Measurements from ENCODE around the gene CSMD2.

CSMD2 gene

GRCh38 chr1:33802268-33802667 is 362.8 kb downstream of the CSMD2 start:
- TF ChIP-seq CTCF (IDR thresholded peaks at IDR 0.05; ENCODE audit: insufficient read depth, low read length, missing control alignments), result no peak
- no peak overlapping the region for H3K4me3 ChIP-seq (ENCODE audit: low read depth, low read length)
- CTCF ChIA-PET, result interaction anchor here (1.0 to 1.8 kb wide), 2 partner anchors 10 to 361 kb away, joined by 4 to 5 read pairs; no protein-coding TSS in a partner anchor
- DNase-seq (ENCODE audit: low read depth, low spot score), result no peak
- POLR2A ChIA-PET, result no interaction called here

- no peak overlapping the region for H3K4me3 ChIP-seq (ENCODE audit: low read depth, low read length)
- no peak for DNase-seq (ENCODE audit: low read depth, low spot score)
- TF ChIP-seq CTCF (IDR thresholded peaks at IDR 0.05; ENCODE audit: insufficient read depth, low read length, missing control alignments), result no peak
- POLR2A ChIA-PET, result no interaction called here
- CTCF ChIA-PET, result interaction anchor here (1.1 kb wide), 1 partner anchor 43 kb away, joined by 3 read pairs; no protein-coding TSS in a partner anchor
These were observed 367.2 kb downstream of the CSMD2 start for GRCh38 chr1:33797849-33798248.

- TF ChIP-seq CTCF (IDR thresholded peaks at IDR 0.05; ENCODE audit: insufficient read depth, low read length, missing control alignments), result no peak
- POLR2A ChIA-PET, result no interaction called here
- DNase-seq (ENCODE audit: low read depth, low spot score), result no peak
- H3K4me3 ChIP-seq (ENCODE audit: low read depth, low read length), result no peak overlapping the region
- CTCF ChIA-PET, result interaction anchor here (1.9 kb wide), 1 partner anchor 9 kb away, joined by 4 read pairs; no protein-coding TSS in a partner anchor
These were observed 372.4 kb downstream of the CSMD2 start for GRCh38 chr1:33792651-33793050.

GRCh38 chr1:33792216-33792615 is 372.8 kb downstream of the CSMD2 start:
- ChIA-PET CTCF (interaction anchor here (1.9 kb wide), 1 partner anchor 10 kb away, joined by 4 read pairs; no protein-coding TSS in a partner anchor), POLR2A (no interaction called here)
- no peak for TF ChIP-seq CTCF (IDR thresholded peaks at IDR 0.05; ENCODE audit: insufficient read depth, low read length, missing control alignments)
- DNase-seq (ENCODE audit: low read depth, low spot score), result no peak
- H3K4me3 ChIP-seq (ENCODE audit: low read depth, low read length), result no peak overlapping the region

- POLR2A ChIA-PET, result no interaction called here
- CTCF ChIA-PET, result interaction anchor here (1.4 kb wide), 1 partner anchor 12 kb away, joined by 3 read pairs; no protein-coding TSS in a partner anchor
- no peak for DNase-seq (ENCODE audit: low read depth, low spot score)
- no peak for TF ChIP-seq CTCF (IDR thresholded peaks at IDR 0.05; ENCODE audit: insufficient read depth, low read length, missing control alignments)
- H3K4me3 ChIP-seq (ENCODE audit: low read depth, low read length), result no peak overlapping the region
These were observed 373.8 kb downstream of the CSMD2 start for GRCh38 chr1:33791251-33791650.

- DNase-seq (ENCODE audit: low read depth, low spot score), result no peak
- no peak overlapping the region for H3K4me3 ChIP-seq (ENCODE audit: low read depth, low read length)
- no peak for TF ChIP-seq CTCF (IDR thresholded peaks at IDR 0.05; ENCODE audit: insufficient read depth, low read length, missing control alignments)
- ChIA-PET POLR2A (no interaction called here), CTCF (interaction anchor here (1.4 kb wide), 1 partner anchor 13 kb away, joined by 3 read pairs; no protein-coding TSS in a partner anchor)
These were observed 374.5 kb downstream of the CSMD2 start for GRCh38 chr1:33790577-33790976.

All from AG04449 (cell line).